GM12878 (cell line): Measurements from ENCODE around the gene TIMM17A.

Experiments
- FOXM1 ChIP-seq: IDR thresholded peaks from 2 replicates; pipeline ENCODE4 v1.6.1; 2012; ENCODE audit warnings: low read depth, mild to moderate bottlenecking, inconsistent platforms, low read length, moderate library complexity
- MYC ChIP-seq: IDR thresholded peaks from 2 replicates; pipeline ENCODE4 v1.6.1; 2011; ENCODE audit warnings: mild to moderate bottlenecking, low read length, moderate library complexity, inconsistent platforms; ENCODE audit not compliant: insufficient read depth, insufficient replicate concordance, insufficient read length, severe bottlenecking
- NFIC ChIP-seq: IDR thresholded peaks from 2 replicates; pipeline ENCODE4 v1.6.1; 2012; ENCODE audit warnings: low read depth, mild to moderate bottlenecking, inconsistent platforms, low read length, moderate library complexity
- POLR2A ChIP-seq: IDR thresholded peaks from 2 replicates; pipeline ENCODE4 v1.6.1; 2011; ENCODE audit warnings: low read depth, mild to moderate bottlenecking, low read length
- RAD21 ChIP-seq: IDR thresholded peaks from 2 replicates; pipeline ENCODE4 v1.6.1; 2011; ENCODE audit warnings: mild to moderate bottlenecking, low read depth, low read length, moderate library complexity; ENCODE audit not compliant: insufficient read depth
- ZNF274 ChIP-seq: IDR thresholded peaks from one replicate; pipeline ENCODE4 v1.8.0; 2011; ENCODE audit not compliant: insufficient read length, insufficient read depth
- TF ChIP-seq, protein P1 (sequence below): IDR thresholded peaks from 2 replicates; pipeline ENCODE4 v1.6.1; 2012; ENCODE audit warnings: low read length, inconsistent platforms
- TF ChIP-seq, protein P2 (sequence below), 3 experiments: IDR thresholded peaks in 2 of 3; conservative IDR thresholded peaks in 1 of 3; 2 replicates each; pipeline ENCODE4 v1.5.1; 2011; ENCODE audit warnings: low read depth in 3 of 3, low read length in 3 of 3, mild to moderate bottlenecking in 3 of 3, control low read depth in 2 of 3, moderate library complexity in 2 of 3, inconsistent platforms in 1 of 3, mixed read lengths in 1 of 3; ENCODE audit not compliant: control insufficient read depth in 2 of 3, insufficient read depth in 1 of 3; ENCODE audit errors: extremely low read depth in 1 of 3

DNA sequence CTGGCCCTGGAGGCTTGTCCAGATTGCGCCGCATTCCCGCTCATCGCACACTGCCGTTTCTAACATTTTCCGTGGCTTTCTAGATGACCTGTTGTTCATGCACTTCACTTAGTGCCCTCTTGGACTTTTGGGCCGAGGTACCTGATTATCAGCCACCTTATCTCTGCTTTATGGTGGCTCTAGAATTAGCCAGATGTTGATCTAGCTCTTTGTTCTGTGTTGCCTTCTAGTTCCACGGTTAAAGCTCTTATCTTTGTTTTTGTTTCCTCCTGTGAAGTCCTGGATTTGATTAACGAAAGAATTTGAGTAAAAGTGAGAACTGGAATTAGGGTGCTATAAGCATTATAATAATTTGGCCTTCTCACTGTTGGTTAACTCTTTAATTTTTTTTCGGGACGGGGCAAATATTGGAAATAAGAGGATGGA lies 28.1 kb downstream of the TIMM17A start:
- TF ChIP-seq RAD21 (no peak), POLR2A (no peak), MYC (no peak), FOXM1 (no peak), ZNF274 (no peak), NFIC (no peak)
- TF ChIP-seq, protein P1, sequence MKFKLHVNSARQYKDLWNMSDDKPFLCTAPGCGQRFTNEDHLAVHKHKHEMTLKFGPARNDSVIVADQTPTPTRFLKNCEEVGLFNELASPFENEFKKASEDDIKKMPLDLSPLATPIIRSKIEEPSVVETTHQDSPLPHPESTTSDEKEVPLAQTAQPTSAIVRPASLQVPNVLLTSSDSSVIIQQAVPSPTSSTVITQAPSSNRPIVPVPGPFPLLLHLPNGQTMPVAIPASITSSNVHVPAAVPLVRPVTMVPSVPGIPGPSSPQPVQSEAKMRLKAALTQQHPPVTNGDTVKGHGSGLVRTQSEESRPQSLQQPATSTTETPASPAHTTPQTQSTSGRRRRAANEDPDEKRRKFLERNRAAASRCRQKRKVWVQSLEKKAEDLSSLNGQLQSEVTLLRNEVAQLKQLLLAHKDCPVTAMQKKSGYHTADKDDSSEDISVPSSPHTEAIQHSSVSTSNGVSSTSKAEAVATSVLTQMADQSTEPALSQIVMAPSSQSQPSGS = no peak
- TF ChIP-seq, protein P2, sequence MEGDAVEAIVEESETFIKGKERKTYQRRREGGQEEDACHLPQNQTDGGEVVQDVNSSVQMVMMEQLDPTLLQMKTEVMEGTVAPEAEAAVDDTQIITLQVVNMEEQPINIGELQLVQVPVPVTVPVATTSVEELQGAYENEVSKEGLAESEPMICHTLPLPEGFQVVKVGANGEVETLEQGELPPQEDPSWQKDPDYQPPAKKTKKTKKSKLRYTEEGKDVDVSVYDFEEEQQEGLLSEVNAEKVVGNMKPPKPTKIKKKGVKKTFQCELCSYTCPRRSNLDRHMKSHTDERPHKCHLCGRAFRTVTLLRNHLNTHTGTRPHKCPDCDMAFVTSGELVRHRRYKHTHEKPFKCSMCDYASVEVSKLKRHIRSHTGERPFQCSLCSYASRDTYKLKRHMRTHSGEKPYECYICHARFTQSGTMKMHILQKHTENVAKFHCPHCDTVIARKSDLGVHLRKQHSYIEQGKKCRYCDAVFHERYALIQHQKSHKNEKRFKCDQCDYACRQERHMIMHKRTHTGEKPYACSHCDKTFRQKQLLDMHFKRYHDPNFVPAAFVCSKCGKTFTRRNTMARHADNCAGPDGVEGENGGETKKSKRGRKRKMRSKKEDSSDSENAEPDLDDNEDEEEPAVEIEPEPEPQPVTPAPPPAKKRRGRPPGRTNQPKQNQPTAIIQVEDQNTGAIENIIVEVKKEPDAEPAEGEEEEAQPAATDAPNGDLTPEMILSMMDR (IDR thresholded peaks at IDR 0.05 in 2 of 3, conservative IDR thresholded peaks at IDR 0.05 in 1 of 3; ENCODE audit: control insufficient read depth in 2 of 3, extremely low read depth in 1 of 3, insufficient read depth in 1 of 3, low read depth in 3 of 3, low read length in 3 of 3) = no peak
